ENCODE measurements around the gene CFDP1.

Gene CFDP1

GRCh38 chr16:75390926-75391653 is 42.2 kb downstream of the CFDP1 start:
- no peaks in the 10 kb centered on the region for H3K27me3 ChIP-seq
- H3K36me3 ChIP-seq, result peaks cover 72% of the 10 kb centered on the region
- no peak overlapping the region for H3K27ac ChIP-seq

GRCh38 chr16:75389096-75389690 is 44.1 kb downstream of the CFDP1 start:
- TF ChIP-seq Cebpa-rat (IDR thresholded peaks at IDR 0.05), result no peak

More at GRCh38 chr16:75390926-75391653, 42.2 kb downstream of the CFDP1 start:
- peaks cover 21% of the 10 kb centered on the region for H3K4me1 ChIP-seq
- no peak overlapping the region for H3K9ac ChIP-seq
- H3K4me2 ChIP-seq, result no peak overlapping the region
- no peak overlapping the region for H3K4me3 ChIP-seq
- H3K9me3 ChIP-seq, result no peaks in the 10 kb centered on the region
- no peak for TF ChIP-seq Cebpa-rat (IDR thresholded peaks at IDR 0.05)
- peaks cover 8% of the 10 kb centered on the region; the same call in 1 of the 2 replicates for H4K20me1 ChIP-seq

GRCh38 chr16:75387951-75388350 is 45.4 kb downstream of the CFDP1 start:
- Histone ChIP-seq H3K4me1 (peaks cover 21% of the 10 kb centered on the region), H3K27me3 (no peaks in the 10 kb centered on the region), H3K4me3 (no peak overlapping the region), H3K36me3 (peaks cover 50% of the 10 kb centered on the region), H3K9me3 (no peaks in the 10 kb centered on the region), H4K20me1 (peaks cover 32% of the 10 kb centered on the region; the same call in 1 of the 2 replicates), H3K9ac (no peak overlapping the region), H3K27ac (no peak overlapping the region), H3K4me2 (no peak overlapping the region)
- no peak for TF ChIP-seq Cebpa-rat (IDR thresholded peaks at IDR 0.05)

More at GRCh38 chr16:75389096-75389690, 44.1 kb downstream of the CFDP1 start:
- H3K27me3 ChIP-seq, result no peaks in the 10 kb centered on the region
- peak overlapping the region; percentile 43 for H3K4me2 ChIP-seq
- no peaks in the 10 kb centered on the region for H3K9me3 ChIP-seq
- H3K4me1 ChIP-seq, result peaks cover 21% of the 10 kb centered on the region
- peaks cover 22% of the 10 kb centered on the region; the same call in 1 of the 2 replicates for H4K20me1 ChIP-seq
- H3K4me3 ChIP-seq, result no peak overlapping the region
- H3K27ac ChIP-seq, result no peak overlapping the region
- no peak overlapping the region for H3K9ac ChIP-seq
- peaks cover 60% of the 10 kb centered on the region for H3K36me3 ChIP-seq

- no peak overlapping the region for H3K4me2 ChIP-seq
- H3K27me3 ChIP-seq, result no peaks in the 10 kb centered on the region
- peaks cover 55% of the 10 kb centered on the region for H4K20me1 ChIP-seq
- peaks cover 23% of the 10 kb centered on the region for H3K4me1 ChIP-seq
- H3K9ac ChIP-seq, result no peak overlapping the region
- H3K4me3 ChIP-seq, result no peak overlapping the region
- peak; percentile 17; the same call in 1 of the 2 replicates for TF ChIP-seq Cebpa-rat (IDR thresholded peaks at IDR 0.05)
- no peaks in the 10 kb centered on the region for H3K9me3 ChIP-seq
- H3K36me3 ChIP-seq, result peaks cover 32% of the 10 kb centered on the region
- H3K27ac ChIP-seq, result no peak overlapping the region
These were observed 47.7 kb downstream of the CFDP1 start for GRCh38 chr16:75385507-75386152.

GRCh38 chr16:75383141-75383540 is 50.2 kb downstream of the CFDP1 start:
- H3K9me3 ChIP-seq, result no peaks in the 10 kb centered on the region
- no peak for TF ChIP-seq Cebpa-rat (IDR thresholded peaks at IDR 0.05)
- no peaks in the 10 kb centered on the region for H3K27me3 ChIP-seq
- H3K9ac ChIP-seq, result no peak overlapping the region
- H4K20me1 ChIP-seq, result peaks cover 73% of the 10 kb centered on the region
- H3K4me2 ChIP-seq, result no peak overlapping the region
- H3K4me3 ChIP-seq, result no peak overlapping the region
- peaks cover 18% of the 10 kb centered on the region for H3K4me1 ChIP-seq
- H3K36me3 ChIP-seq, result peaks cover 23% of the 10 kb centered on the region
- H3K27ac ChIP-seq, result no peak overlapping the region

- peaks cover 78% of the 10 kb centered on the region for H4K20me1 ChIP-seq
- no peak overlapping the region for H3K27ac ChIP-seq
- no peaks in the 10 kb centered on the region for H3K27me3 ChIP-seq
- peaks cover 23% of the 10 kb centered on the region for H3K36me3 ChIP-seq
- H3K9me3 ChIP-seq, result no peaks in the 10 kb centered on the region
- H3K4me3 ChIP-seq, result no peak overlapping the region
- TF ChIP-seq Cebpa-rat (IDR thresholded peaks at IDR 0.05), result no peak
- H3K4me2 ChIP-seq, result no peak overlapping the region
- no peak overlapping the region for H3K9ac ChIP-seq
- H3K4me1 ChIP-seq, result peaks cover 18% of the 10 kb centered on the region
These were observed 50.7 kb downstream of the CFDP1 start for GRCh38 chr16:75382611-75383010.

- TF ChIP-seq Cebpa-rat (IDR thresholded peaks at IDR 0.05), result no peak
- no peaks in the 10 kb centered on the region for H3K27me3 ChIP-seq
- no peak overlapping the region for H3K4me3 ChIP-seq
- peaks cover 34% of the 10 kb centered on the region for H3K36me3 ChIP-seq
- H3K27ac ChIP-seq, result no peak overlapping the region
- H3K9me3 ChIP-seq, result no peaks in the 10 kb centered on the region
- peak overlapping the region; percentile 48 for H3K4me2 ChIP-seq
- no peak overlapping the region for H3K9ac ChIP-seq
- H4K20me1 ChIP-seq, result peaks cover 93% of the 10 kb centered on the region
- H3K4me1 ChIP-seq, result peaks cover 18% of the 10 kb centered on the region
These were observed 52.4 kb downstream of the CFDP1 start for GRCh38 chr16:75380870-75381269.

GRCh38 chr16:75379911-75380847 is 53.1 kb downstream of the CFDP1 start:
- H3K9ac ChIP-seq, result no peak overlapping the region

GRCh38 chr16:75379339-75379738 is 54.0 kb downstream of the CFDP1 start:
- peak overlapping the region; percentile 48 for H3K4me2 ChIP-seq
- peaks cover 18% of the 10 kb centered on the region for H3K4me1 ChIP-seq
- H3K36me3 ChIP-seq, result peaks cover 39% of the 10 kb centered on the region
- peaks cover 88% of the 10 kb centered on the region for H4K20me1 ChIP-seq
- no peak overlapping the region for H3K4me3 ChIP-seq
- no peaks in the 10 kb centered on the region for H3K27me3 ChIP-seq
- H3K27ac ChIP-seq, result no peak overlapping the region
- no peaks in the 10 kb centered on the region for H3K9me3 ChIP-seq
- H3K9ac ChIP-seq, result no peak overlapping the region
- TF ChIP-seq Cebpa-rat (IDR thresholded peaks at IDR 0.05), result no peak

More at GRCh38 chr16:75379911-75380847, 53.1 kb downstream of the CFDP1 start:
- peaks cover 18% of the 10 kb centered on the region for H3K4me1 ChIP-seq
- H3K9me3 ChIP-seq, result no peaks in the 10 kb centered on the region
- peaks cover 39% of the 10 kb centered on the region for H3K36me3 ChIP-seq
- H3K4me3 ChIP-seq, result no peak overlapping the region
- no peak for TF ChIP-seq Cebpa-rat (IDR thresholded peaks at IDR 0.05)
- H3K27ac ChIP-seq, result no peak overlapping the region
- peaks cover 91% of the 10 kb centered on the region for H4K20me1 ChIP-seq
- peak overlapping the region; percentile 48 for H3K4me2 ChIP-seq
- no peaks in the 10 kb centered on the region for H3K27me3 ChIP-seq
